B cell (primary cell): Measurements from ENCODE around the gene MCM3AP.

Experiments used
- EZH2 ChIP-seq: IDR thresholded peaks from 2 replicates; pipeline ENCODE4 v1.6.1; 2012; ENCODE audit warnings: borderline replicate concordance, low read depth, mild to moderate bottlenecking, moderate library complexity, low read length; ENCODE audit not compliant: insufficient read depth, poor library complexity, severe bottlenecking
- TF ChIP-seq, protein P1 (sequence below): fragments of 200-600 bp; IDR thresholded peaks from one replicate; pipeline ENCODE4 v1.8.0; 2022; ENCODE audit warnings: antibody characterized with exemption, mild to moderate bottlenecking

DNA sequence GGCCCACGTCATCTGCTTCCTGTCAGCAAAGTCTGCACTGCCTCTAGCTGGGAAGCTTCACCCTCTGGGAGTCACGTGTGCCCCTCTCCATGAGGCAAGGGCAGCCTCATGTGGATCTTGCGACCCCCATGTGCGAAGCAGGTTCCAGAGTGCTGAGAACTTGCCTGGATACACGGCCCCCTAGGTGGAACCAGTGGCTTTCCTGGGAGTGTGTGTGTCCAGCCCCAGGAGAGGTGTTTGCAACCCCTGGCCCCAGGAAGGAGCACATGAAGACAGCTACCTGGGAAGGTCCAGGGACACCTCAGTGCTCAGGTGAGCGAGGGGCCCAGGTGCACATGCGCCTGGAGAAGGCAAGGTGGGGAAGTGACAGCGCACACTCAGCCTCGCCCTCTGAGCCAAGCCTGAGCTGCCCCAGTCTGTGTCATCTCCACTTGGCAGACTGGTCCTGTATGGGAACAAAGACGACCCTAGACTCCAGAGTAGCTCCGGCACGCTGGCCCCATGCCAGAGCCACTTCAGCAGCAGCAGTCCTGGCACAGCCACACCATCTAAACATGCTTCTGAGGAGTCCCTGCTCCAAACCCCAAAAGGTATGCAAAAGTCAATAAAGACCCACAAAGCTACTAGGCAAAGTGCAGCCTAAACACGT, 65.7 kb downstream of the MCM3AP start:
- TF ChIP-seq, protein P1, sequence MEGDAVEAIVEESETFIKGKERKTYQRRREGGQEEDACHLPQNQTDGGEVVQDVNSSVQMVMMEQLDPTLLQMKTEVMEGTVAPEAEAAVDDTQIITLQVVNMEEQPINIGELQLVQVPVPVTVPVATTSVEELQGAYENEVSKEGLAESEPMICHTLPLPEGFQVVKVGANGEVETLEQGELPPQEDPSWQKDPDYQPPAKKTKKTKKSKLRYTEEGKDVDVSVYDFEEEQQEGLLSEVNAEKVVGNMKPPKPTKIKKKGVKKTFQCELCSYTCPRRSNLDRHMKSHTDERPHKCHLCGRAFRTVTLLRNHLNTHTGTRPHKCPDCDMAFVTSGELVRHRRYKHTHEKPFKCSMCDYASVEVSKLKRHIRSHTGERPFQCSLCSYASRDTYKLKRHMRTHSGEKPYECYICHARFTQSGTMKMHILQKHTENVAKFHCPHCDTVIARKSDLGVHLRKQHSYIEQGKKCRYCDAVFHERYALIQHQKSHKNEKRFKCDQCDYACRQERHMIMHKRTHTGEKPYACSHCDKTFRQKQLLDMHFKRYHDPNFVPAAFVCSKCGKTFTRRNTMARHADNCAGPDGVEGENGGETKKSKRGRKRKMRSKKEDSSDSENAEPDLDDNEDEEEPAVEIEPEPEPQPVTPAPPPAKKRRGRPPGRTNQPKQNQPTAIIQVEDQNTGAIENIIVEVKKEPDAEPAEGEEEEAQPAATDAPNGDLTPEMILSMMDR = no peak
- no peak for TF ChIP-seq EZH2
